Sigmoid colon (tissue), 4 donors: ENCODE data around the gene RIMS4.
A peak's percentile ranks its signal among the peaks of the same experiment; 100 is the strongest.

ENCODE experiments used
- EP300 ChIP-seq, 4 donors: sonication (generic); formaldehyde crosslinking; IDR thresholded peaks; one replicate each; pipeline ENCODE4 v1.6.1; 2017; ENCODE audit warnings: antibody characterized with exemption in 4 of 4
- POLR2A ChIP-seq, 2 donors: fragments of 450-650 bp; IDR thresholded peaks; one replicate each; pipeline ENCODE4 v1.6.1; 2016; ENCODE audit warnings: antibody characterized with exemption in 2 of 2, mild to moderate bottlenecking in 2 of 2, moderate library complexity in 2 of 2
- POLR2AphosphoS5 ChIP-seq, 4 donors: sonication (generic); formaldehyde crosslinking; IDR thresholded peaks; one replicate each; pipeline ENCODE4 v1.6.1; 2017; ENCODE audit warnings: antibody characterized with exemption in 4 of 4
- TF ChIP-seq, protein P1 (sequence below), 4 experiments: fragments of 450-650 bp in 3 of 4; fragments of 200-600 bp in 1 of 4; IDR thresholded peaks; one replicate each; pipeline ENCODE4 v1.5.1; 2016 to 2019; ENCODE audit warnings: antibody characterized with exemption in 4 of 4, mild to moderate bottlenecking in 3 of 4, moderate library complexity in 2 of 4

DNA sequence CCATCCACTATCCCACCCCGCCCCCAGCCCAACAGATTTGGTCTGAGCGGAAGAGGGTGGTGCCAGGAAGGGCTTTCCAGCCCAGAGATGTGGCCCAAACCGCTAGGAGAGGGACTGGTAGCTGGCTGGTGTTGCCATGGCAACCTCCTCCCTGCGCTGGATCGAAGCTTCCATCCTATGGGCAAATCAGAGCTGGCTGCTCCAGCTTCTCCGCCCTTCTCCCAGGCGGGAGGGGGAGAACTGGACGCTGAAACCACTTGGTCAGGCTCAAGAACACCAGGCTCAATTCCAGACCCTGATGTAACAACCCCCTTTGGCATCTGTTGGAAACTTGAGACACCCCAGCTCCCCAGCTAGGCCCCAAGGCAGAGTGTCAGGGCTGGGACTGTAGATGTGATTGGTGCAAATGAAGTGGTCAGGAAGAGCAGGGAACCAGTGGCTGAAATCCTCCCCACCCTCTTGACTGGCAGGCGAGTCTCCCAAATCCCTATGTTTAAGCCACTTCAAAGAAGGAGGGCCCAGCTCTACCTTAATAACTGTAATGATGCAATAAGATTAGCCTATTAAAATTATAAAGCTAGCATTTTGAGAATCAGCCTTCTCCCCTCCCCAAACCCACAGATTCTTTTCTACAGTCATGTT is 4.2 kb downstream of the RIMS4 start:
- TF ChIP-seq POLR2A (IDR thresholded peaks at IDR 0.05) (no peak), EP300 (IDR thresholded peaks at IDR 0.05) (no peak), POLR2AphosphoS5 (IDR thresholded peaks at IDR 0.05) (peak in 1 of 4 donors; percentile 11)
- TF ChIP-seq, protein P1, sequence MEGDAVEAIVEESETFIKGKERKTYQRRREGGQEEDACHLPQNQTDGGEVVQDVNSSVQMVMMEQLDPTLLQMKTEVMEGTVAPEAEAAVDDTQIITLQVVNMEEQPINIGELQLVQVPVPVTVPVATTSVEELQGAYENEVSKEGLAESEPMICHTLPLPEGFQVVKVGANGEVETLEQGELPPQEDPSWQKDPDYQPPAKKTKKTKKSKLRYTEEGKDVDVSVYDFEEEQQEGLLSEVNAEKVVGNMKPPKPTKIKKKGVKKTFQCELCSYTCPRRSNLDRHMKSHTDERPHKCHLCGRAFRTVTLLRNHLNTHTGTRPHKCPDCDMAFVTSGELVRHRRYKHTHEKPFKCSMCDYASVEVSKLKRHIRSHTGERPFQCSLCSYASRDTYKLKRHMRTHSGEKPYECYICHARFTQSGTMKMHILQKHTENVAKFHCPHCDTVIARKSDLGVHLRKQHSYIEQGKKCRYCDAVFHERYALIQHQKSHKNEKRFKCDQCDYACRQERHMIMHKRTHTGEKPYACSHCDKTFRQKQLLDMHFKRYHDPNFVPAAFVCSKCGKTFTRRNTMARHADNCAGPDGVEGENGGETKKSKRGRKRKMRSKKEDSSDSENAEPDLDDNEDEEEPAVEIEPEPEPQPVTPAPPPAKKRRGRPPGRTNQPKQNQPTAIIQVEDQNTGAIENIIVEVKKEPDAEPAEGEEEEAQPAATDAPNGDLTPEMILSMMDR (IDR thresholded peaks at IDR 0.05), result no peak
